ENCODE measurements around the gene ADGRV1.
"Not testable (repeated sequence)": the region's sequence is repeated elsewhere in the genome, so short reads cannot be mapped to it uniquely, and the experiment has no call there.

Gene ADGRV1

DNA sequence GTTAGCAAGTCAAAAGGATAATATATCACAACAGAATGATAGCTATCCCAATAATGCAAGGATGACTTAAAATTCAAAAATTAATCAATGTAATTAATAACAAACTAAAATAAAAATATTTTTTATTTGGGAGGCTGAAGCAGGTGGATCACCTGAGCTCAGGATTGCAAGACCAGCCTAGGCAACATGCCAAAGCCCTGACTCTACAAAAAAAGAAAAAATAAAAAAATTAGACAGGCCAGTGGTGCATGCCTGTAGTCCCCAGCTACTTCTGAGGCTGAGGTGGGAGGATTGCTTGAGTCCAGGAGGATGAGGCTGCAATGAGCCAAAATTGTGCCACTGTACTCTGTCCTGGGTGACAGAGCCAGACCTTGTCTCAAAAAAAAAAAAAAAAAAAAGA, 399.3 kb downstream of the ADGRV1 start:
- no peak for DNase-seq

DNA sequence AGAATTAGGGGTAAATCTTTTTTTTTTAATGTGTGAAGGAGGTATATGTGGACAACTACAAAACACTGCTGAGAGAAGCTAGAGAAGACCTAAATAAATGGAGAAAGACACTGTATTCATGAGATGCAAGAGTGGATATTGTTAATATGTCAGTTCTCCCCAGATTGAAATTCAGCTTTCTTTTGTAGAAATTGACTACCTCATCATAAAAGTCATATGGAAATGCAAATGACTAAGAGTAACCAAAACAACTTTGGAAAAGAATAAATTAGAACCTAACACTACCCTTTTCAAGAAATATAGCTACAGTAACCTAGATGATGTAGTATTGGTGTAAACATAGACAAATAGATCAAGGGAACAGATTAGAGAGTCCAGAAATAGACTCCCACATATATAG, 400.7 kb downstream of the ADGRV1 start:
- DNase-seq = no peak

- no peak for DNase-seq
Measured at GRCh38 chr5:90962481-90962880, 403.9 kb downstream of the ADGRV1 start.

GRCh38 chr5:90965110-90965685, 406.6 kb downstream of the ADGRV1 start:
- no peak for DNase-seq

DNA sequence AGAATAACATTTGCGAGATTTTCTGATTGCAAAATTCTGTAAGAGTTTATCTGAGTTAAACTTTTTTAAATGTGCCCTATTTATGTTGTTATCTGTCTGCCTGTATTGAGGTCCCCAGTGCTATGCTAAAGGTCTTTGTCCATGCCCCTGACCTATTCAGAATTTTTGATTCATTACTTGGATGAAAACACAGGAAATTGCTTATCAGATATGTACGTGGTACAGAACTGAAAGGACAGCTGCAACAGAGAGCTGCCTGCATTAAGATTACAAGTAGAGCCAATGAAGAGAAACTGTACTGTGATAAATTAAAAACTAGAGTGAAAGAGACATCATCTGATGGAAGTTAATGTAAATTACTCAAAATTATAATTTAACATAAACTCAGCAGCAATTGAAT, 408.8 kb downstream of the ADGRV1 start:
- DNase-seq = no peak

DNA sequence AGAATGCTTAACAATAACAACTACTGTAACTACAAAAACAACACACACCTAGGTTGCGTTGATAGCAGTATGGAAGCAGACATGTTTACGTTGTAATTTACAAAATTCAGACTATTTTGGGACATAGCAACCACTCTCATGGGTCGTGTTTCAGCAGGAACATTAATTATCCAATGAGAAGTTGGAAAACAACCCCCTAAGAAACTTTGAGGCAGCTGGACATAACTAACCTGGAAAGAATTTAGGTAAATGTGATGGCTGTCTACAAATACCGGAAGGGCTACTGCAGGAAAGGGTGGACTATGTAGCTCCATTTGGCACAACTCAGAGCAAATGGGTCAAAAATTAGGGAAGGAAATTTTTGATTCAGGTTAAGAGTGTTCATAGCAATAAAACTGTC, 409.3 kb downstream of the ADGRV1 start:
- no peak for DNase-seq

GRCh38 chr5:90968319-90968718, 409.7 kb downstream of the ADGRV1 start:
- no peak for DNase-seq

GRCh38 chr5:90969945-90970344, 411.3 kb downstream of the ADGRV1 start:
- not testable (repeated sequence) for DNase-seq

GRCh38 chr5:90981177-90981576, 422.6 kb downstream of the ADGRV1 start:
- DNase-seq = no peak

DNA sequence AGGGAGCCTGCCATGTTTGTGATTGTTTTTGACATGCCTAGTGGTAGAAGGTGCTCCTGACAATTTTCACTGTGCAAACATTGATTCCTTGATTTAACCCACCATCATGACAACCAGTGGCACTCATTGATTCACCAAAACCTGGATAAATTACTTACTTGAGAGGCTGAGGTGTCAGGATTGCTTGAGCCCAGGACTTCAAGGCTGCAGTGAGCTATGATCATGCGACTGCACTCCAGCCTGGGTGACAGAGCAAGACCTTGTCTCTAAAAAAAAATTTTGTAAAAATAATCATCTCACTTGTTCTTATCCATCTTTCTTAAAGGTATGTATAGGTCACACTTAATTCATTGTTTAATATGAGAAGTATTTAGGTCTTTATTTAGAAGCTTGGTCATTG, 423.2 kb downstream of the ADGRV1 start:
- no peak for DNase-seq

DNA sequence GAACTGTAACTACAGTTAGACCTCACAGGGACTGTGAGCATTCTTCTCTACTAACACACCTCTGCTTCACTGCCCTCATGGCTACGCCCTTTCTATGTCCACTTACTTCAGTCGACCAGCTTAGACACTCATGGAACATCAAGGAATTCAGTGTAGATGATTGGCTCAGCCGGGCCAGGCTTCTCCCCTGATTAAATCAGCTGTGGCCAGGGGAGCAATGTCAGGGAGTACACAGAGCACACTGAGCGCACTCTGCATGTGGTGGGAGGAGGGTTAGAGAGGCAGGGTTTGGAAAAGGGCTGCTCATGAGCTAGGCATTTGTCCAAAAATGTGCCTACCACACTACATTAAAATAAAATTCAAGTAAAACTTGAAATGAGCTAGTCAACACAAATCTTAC, 424.0 kb downstream of the ADGRV1 start:
- DNase-seq = no peak

DNA sequence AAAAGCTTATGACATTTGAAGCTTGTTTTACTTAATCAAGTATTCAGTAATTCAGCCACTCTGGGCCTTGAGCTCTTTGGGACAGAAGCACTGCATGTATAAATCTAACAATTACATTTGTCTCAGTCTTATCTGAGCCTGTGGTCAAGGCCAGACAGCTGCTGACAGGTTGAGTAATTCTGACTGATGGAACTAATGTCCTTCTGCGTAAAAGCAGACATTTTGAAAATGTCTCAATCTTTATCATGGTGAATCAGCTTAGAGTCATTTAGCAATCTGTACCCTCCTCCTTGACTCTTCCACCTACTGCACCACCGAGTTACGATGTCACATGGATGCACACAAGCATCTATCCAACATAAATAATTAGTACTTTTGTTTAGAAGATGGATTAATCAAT, 424.6 kb downstream of the ADGRV1 start:
- DNase-seq = no peak

DNA sequence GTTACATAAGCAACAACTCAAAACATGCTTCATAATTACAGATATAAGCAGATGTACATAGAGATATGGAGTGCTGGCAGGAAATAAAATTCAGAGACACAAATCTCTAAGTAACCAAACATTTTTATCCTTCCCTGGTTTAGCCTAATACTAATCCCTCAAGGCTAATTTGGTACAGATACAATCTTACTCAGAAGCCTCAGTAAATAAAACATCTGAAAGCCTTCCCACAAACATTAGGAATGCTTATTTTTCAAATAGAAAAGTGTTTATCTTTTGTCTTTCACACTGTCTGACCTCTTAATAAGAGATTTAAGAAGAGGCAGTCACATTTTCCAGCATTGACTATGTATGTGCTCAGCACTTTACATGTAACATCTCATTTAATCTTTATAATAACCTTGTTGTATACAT, 425.1 kb downstream of the ADGRV1 start:
- DNase-seq = no peak

- no peak for DNase-seq
Measured at GRCh38 chr5:90985341-90985740, 426.7 kb downstream of the ADGRV1 start.

GRCh38 chr5:90987726-90988125, 429.1 kb downstream of the ADGRV1 start:
- DNase-seq = no peak

DNA sequence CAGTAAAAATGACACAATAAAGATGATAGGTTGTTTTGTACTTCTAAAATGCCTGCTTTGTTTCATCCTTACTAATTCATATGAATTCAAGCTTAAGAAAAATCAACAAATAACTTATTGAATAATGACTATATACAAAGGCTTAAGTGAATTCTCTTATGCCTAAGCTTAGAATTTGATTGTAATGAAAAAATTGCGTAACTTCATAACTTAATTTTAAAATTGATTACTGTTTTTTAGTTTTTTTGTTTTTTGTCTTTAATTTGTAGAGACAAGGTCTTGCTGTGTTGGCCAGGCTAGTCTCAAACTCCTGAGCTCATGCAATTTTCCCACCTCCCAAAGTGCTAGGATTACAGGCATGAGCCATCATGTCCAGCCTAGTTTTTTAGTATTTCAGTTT, 432.6 kb downstream of the ADGRV1 start:
- no peak for DNase-seq

GRCh38 chr5:90994796-90995195, 436.2 kb downstream of the ADGRV1 start:
- no peak for DNase-seq

DNA sequence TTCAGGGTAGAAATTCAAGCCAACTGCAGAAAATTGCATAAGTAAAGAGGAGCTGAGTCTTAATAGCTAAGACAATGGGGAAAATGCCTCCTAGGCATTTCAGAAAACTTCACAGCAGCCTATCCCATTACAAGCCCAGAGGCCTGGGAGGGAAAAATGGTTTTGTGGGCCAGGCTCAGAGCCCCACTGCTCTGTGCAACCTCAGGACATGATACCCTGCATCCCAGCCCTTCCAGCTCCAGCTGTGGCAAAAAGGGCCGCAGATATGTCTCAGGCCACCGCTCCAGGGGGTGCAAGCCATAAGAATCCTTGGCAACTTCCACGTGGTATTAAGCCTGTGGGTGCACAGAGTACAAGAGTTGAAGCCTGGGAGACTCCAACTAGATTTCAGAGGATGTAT, 437.5 kb downstream of the ADGRV1 start:
- DNase-seq = no peak

- DNase-seq = no peak
Measured at GRCh38 chr5:90997082-90997481, 438.5 kb downstream of the ADGRV1 start.

DNA sequence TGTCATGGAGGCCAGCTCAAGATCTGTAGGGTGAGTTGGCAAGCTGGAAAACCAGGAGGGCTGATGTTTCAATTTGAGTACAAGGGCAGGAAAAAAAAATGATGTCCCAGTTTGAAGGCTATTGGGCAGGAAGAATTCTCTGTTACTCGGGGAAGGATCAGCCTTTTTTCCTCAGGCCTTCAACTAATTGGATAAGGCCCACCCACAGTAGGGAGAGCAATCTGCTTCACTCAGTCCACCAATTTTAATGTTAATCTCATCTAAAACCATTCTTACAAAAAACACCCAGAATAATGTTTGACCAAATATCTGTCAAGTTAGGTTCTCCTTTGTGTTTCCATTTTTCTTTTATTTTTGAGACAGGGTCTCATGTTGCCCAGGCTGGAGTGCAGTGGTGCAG, 442.1 kb downstream of the ADGRV1 start:
- DNase-seq = no peak

- DNase-seq = no peak
Measured at GRCh38 chr5:91006713-91007112, 448.1 kb downstream of the ADGRV1 start.

- no peak for DNase-seq
Measured at GRCh38 chr5:91007251-91007650, 448.7 kb downstream of the ADGRV1 start.

- no peak for DNase-seq
Measured at GRCh38 chr5:91007780-91008402, 449.3 kb downstream of the ADGRV1 start.

GRCh38 chr5:91010090-91010489, 451.5 kb downstream of the ADGRV1 start:
- no peak for DNase-seq

DNA sequence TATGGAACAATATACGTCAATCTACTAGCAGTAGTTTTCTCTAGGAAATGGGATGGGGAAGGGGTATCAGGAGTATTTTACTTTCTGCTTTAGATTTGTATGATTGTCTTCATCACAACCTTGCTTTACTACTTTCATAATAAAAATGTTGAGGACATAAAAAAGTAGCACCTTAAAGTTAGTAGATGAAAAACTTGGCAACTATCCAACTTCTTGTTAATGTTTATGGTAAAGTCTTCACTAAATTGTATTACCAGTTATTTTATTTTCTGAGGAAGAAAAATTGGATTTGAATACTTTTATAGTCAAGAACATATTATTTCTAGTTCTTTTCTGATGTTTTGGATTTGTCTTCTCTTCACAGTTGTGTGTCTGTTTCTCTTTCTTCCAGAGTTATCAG, 452.4 kb downstream of the ADGRV1 start:
- DNase-seq = no peak
